H1 (cell line): ENCODE measurements around the gene STX16. TPM values are rescaled to one million over a fixed set of nuclear protein-coding genes. Genes with fewer than 3 reads are reported as not detected.

Source experiments
- CTCF ChIA-PET: fragments of 300-600 bp; sonication (Branson Sonifier 250); formaldehyde crosslinking; loops from one replicate; lab custom pipeline; 2021; ENCODE audit not compliant: partially characterized antibody; lab: Charles Lee
- POLR2A ChIA-PET: fragments of 300-600 bp; sonication (Branson Sonifier 250); formaldehyde crosslinking; loops from one replicate; lab custom pipeline; 2021; ENCODE audit warnings: inconsistent platforms; ENCODE audit not compliant: partially characterized antibody; lab: Charles Lee
- DNase-seq, 2 experiments: peaks; one replicate each; pipeline versions ENCODE4 v3.0.0 to v3.0.0-alpha.2; 2010 to 2022; ENCODE audit warnings: low spot score in 2 of 2, low read depth in 1 of 2, mixed read lengths in 1 of 2
- FAIRE-seq: peaks from 2 replicates; lab custom pipeline; 2011; peaks lifted over from hg19 to GRCh38; lab: Jason Lieb, UNC
- H2AFZ ChIP-seq: 2 replicates; pipeline ENCODE4 v1.8.1; 2012; ENCODE audit warnings: low read length, inconsistent platforms
- H2AK5ac ChIP-seq: 2 replicates; pipeline ENCODE4 v1.6.1; 2013; ENCODE audit warnings: low read depth, low read length
- H2BK120ac ChIP-seq: replicated peaks from 2 replicates; pipeline ENCODE3; 2013; ENCODE audit warnings: low read depth, low read length, inconsistent platforms
- H2BK12ac ChIP-seq: 2 replicates; pipeline ENCODE4 v1.6.1; 2013; ENCODE audit warnings: low read depth, low read length
- H2BK15ac ChIP-seq: 2 replicates; pipeline ENCODE4 v1.6.1; 2013; ENCODE audit warnings: low read length
- H2BK20ac ChIP-seq: 2 replicates; pipeline ENCODE4 v1.6.1; 2013; ENCODE audit warnings: low read length
- H2BK5ac ChIP-seq: 2 replicates; pipeline ENCODE4 v1.6.1; 2013; ENCODE audit warnings: low read depth, low read length
- H3K14ac ChIP-seq: 2 replicates; pipeline ENCODE4 v1.6.1; 2013; ENCODE audit warnings: inconsistent platforms; ENCODE audit not compliant: insufficient read length
- H3K18ac ChIP-seq: 2 replicates; pipeline ENCODE4 v1.6.1; 2013; ENCODE audit warnings: low read length; ENCODE audit errors: extremely low read depth
- H3K23ac ChIP-seq: 2 replicates; pipeline ENCODE4 v1.6.1; 2013; ENCODE audit warnings: inconsistent platforms; ENCODE audit not compliant: insufficient read length
- H3K23me2 ChIP-seq: 2 replicates; pipeline ENCODE4 v1.6.1; 2013; ENCODE audit warnings: low read depth, low read length
- H3K27ac ChIP-seq: 2 replicates; pipeline ENCODE4 v1.6.1; 2011; ENCODE audit warnings: low read depth, low read length, inconsistent platforms
- H3K27me3 ChIP-seq, 4 experiments: replicated peaks in 1 of 4; 1 replicate in 1 of 4; 2 replicates in 3 of 4; pipeline versions ENCODE4 v1.6.1 to v1.8.1; 2011 to 2013; ENCODE audit warnings: low read length in 3 of 4, mild to moderate bottlenecking in 3 of 4, inconsistent platforms in 2 of 4, mixed read lengths in 2 of 4, moderate library complexity in 1 of 4; ENCODE audit not compliant: control insufficient read depth in 3 of 4, insufficient read depth in 3 of 4; ENCODE audit errors: extremely low read depth in 1 of 4
- H3K36me3 ChIP-seq, 4 experiments: 2 replicates each; pipeline versions ENCODE4 v1.6.1 to v1.8.1; 2011 to 2013; ENCODE audit warnings: mild to moderate bottlenecking in 4 of 4, low read length in 3 of 4, moderate library complexity in 2 of 4, control low read depth in 1 of 4, inconsistent platforms in 1 of 4; ENCODE audit not compliant: insufficient read depth in 4 of 4, control insufficient read depth in 2 of 4
- H3K4ac ChIP-seq: replicated peaks from 2 replicates; pipeline ENCODE3; 2013; ENCODE audit warnings: low read length, low read depth, mixed read lengths, inconsistent platforms; ENCODE audit not compliant: insufficient read length
- H3K4me1 ChIP-seq, 4 experiments: replicated peaks in 1 of 4; 1 replicate in 1 of 4; 2 replicates in 3 of 4; pipeline versions ENCODE4 v1.6.1 to v1.8.1; 2011 to 2013; ENCODE audit warnings: low read length in 3 of 4, inconsistent platforms in 2 of 4, mixed read lengths in 1 of 4; ENCODE audit not compliant: insufficient read depth in 4 of 4, control insufficient read depth in 3 of 4
- H3K4me2 ChIP-seq, 2 experiments: 2 replicates each; pipeline versions ENCODE4 v1.6.1 to v1.8.1; 2011 to 2013; ENCODE audit warnings: low read depth in 2 of 2, low read length in 2 of 2, control low read depth in 1 of 2, inconsistent platforms in 1 of 2, mild to moderate bottlenecking in 1 of 2; ENCODE audit not compliant: insufficient read depth in 1 of 2
- H3K4me3 ChIP-seq, 4 experiments: fragments of 200-600, 300-600 bp in 1 of 4; sonication (generic), shearing (Covaris generic), sonication (Bioruptor Twin) in 1 of 4; 2 replicates each; pipeline versions ENCODE4 v1.5.1 to v1.8.1; 2011 to 2016; ENCODE audit warnings: low read length in 4 of 4, low read depth in 3 of 4, control low read depth in 2 of 4, inconsistent platforms in 2 of 4, mild to moderate bottlenecking in 2 of 4, mixed read lengths in 1 of 4, moderate library complexity in 1 of 4; ENCODE audit not compliant: insufficient read depth in 2 of 4; ENCODE audit errors: extremely low read depth in 1 of 4
- H3K56ac ChIP-seq: replicated peaks from 2 replicates; pipeline ENCODE3; 2013; ENCODE audit warnings: low read depth, mild to moderate bottlenecking, mixed read lengths, low read length, inconsistent platforms; ENCODE audit not compliant: insufficient read length
- H3K79me1 ChIP-seq: 2 replicates; pipeline ENCODE4 v1.6.1; 2013; ENCODE audit warnings: low read depth, low read length, control low read depth
- H3K79me2 ChIP-seq, 2 experiments: 2 replicates each; pipeline versions ENCODE4 v1.6.1 to v1.8.1; 2012 to 2013; ENCODE audit warnings: low read length in 2 of 2, mild to moderate bottlenecking in 2 of 2, inconsistent platforms in 1 of 2; ENCODE audit not compliant: insufficient read depth in 2 of 2, control insufficient read depth in 1 of 2
- H3K9ac ChIP-seq, 4 experiments: replicated peaks in 1 of 4; 1 replicate in 1 of 4; 2 replicates in 3 of 4; pipeline versions ENCODE4 v1.6.1 to v1.8.1; 2011 to 2013; ENCODE audit warnings: low read depth in 3 of 4, low read length in 3 of 4, control low read depth in 2 of 4, mild to moderate bottlenecking in 2 of 4, moderate library complexity in 2 of 4, inconsistent platforms in 1 of 4; ENCODE audit errors: extremely low read depth in 1 of 4
- H3K9me3 ChIP-seq, 2 experiments: 2 replicates each; pipeline versions ENCODE4 v1.6.1 to v1.8.1; 2012 to 2013; ENCODE audit warnings: mild to moderate bottlenecking in 2 of 2, moderate library complexity in 2 of 2, control low read depth in 1 of 2, inconsistent platforms in 1 of 2, low read depth in 1 of 2, low read length in 1 of 2, mixed read lengths in 1 of 2; ENCODE audit not compliant: insufficient read depth in 2 of 2
- H4K20me1 ChIP-seq, 2 experiments: replicated peaks in 1 of 2; 2 replicates each; pipeline versions ENCODE3 to v1.8.1; 2011 to 2013; ENCODE audit warnings: inconsistent platforms in 2 of 2, low read length in 2 of 2, mild to moderate bottlenecking in 1 of 2; ENCODE audit not compliant: insufficient read depth in 2 of 2, control insufficient read depth in 1 of 2
- H4K5ac ChIP-seq: 2 replicates; pipeline ENCODE4 v1.6.1; 2013; ENCODE audit warnings: low read length, low read depth, mixed read lengths, inconsistent platforms; ENCODE audit not compliant: insufficient read length
- H4K8ac ChIP-seq: 2 replicates; pipeline ENCODE4 v1.8.0; 2013; ENCODE audit warnings: mild to moderate bottlenecking, moderate library complexity, low read length, inconsistent platforms; ENCODE audit not compliant: insufficient read depth; ENCODE audit errors: extremely low read depth
- H4K91ac ChIP-seq: replicated peaks from 2 replicates; pipeline ENCODE3; 2013; ENCODE audit warnings: low read length, mixed read lengths, inconsistent platforms; ENCODE audit not compliant: insufficient read length
- HDAC2 ChIP-seq, 2 experiments: fragments of 300-600 bp in 1 of 2; sonication (generic) in 1 of 2; IDR thresholded peaks; 2 replicates each; pipeline ENCODE4 v1.6.1; 2011 to 2012; ENCODE audit warnings: low read depth in 2 of 2, low read length in 2 of 2, mild to moderate bottlenecking in 2 of 2, moderate library complexity in 2 of 2, borderline replicate concordance in 1 of 2, inconsistent platforms in 1 of 2
- KDM5A ChIP-seq: fragments of 200-600 bp; IDR thresholded peaks from 2 replicates; pipeline ENCODE4 v1.7.1; 2012; ENCODE audit warnings: mild to moderate bottlenecking, low read length, inconsistent platforms, mixed read lengths
- MAFK ChIP-seq: IDR thresholded peaks from 2 replicates; pipeline ENCODE4 v1.6.1; 2012; ENCODE audit warnings: low read depth, mild to moderate bottlenecking, improper control_type of control experiment, low read length
- RBBP5 ChIP-seq: IDR thresholded peaks from 2 replicates; pipeline ENCODE4 v1.7.1; 2012; ENCODE audit warnings: low read depth, mild to moderate bottlenecking, inconsistent platforms, low read length, moderate library complexity, borderline replicate concordance
- RXRA ChIP-seq: IDR thresholded peaks from 2 replicates; pipeline ENCODE4 v1.6.1; 2011; ENCODE audit warnings: low read depth, mild to moderate bottlenecking, low read length, moderate library complexity; ENCODE audit not compliant: insufficient read depth
- SIRT6 ChIP-seq: IDR thresholded peaks from one replicate; pipeline ENCODE4 v1.7.1; 2012; ENCODE audit warnings: low read length, inconsistent platforms
- SP1 ChIP-seq: IDR thresholded peaks from 2 replicates; pipeline ENCODE4 v1.6.1; 2011; ENCODE audit warnings: low read depth, low read length
- ZNF274 ChIP-seq: IDR thresholded peaks from 2 replicates; pipeline ENCODE4 v1.7.0; 2012; ENCODE audit warnings: low read length, borderline replicate concordance; ENCODE audit errors: extremely low read depth
- WGBS, 2 experiments: shearing (Covaris generic) in 1 of 2; methylation state at CpG; one replicate each; pipeline versions ENCODE4 v1.1.6 to v1.1.7; 2013 to 2015; ENCODE audit warnings: low lambda C conversion rate in 2 of 2, mixed read lengths in 2 of 2, inconsistent platforms in 1 of 2, low coverage in 1 of 2, missing lambda C conversion rate in 1 of 2; ENCODE audit not compliant: insufficient replicate concordance in 2 of 2, insufficient coverage in 1 of 2, insufficient read length in 1 of 2; ENCODE audit errors: extremely low coverage in 1 of 2, missing lambda C conversion rate in 1 of 2; 5-methylcytosine and 5-hydroxymethylcytosine counted together
- polyA plus RNA-seq, 7 experiments: library from polyadenylated mRNA; depleted of rRNA in 3 of 7; stranded (reverse) in 5 of 7; unstranded in 2 of 7; fragments of >200 nt in 5 of 7; fragments of 200-250 nt in 2 of 7; gene quantifications; 1 replicate in 5 of 7; 2 replicates in 1 of 7; 4 replicates in 1 of 7; pipeline versions ENCODE4 v1.2.1 to v1.2.3, GENCODE V29; 2011 to 2013; ENCODE audit warnings: missing spikeins in 2 of 7, mixed read lengths in 2 of 7
- total RNA-seq: library from RNA; stranded (reverse); fragmentation: NEBNext Ultra II Directional; extraction: Animal tissue kit (Norgen Biotek cat#: 25700); gene quantifications from 2 replicates; pipeline ENCODE4 v1.2.1, GENCODE V29; 2021
- TF ChIP-seq, protein P1 (sequence below): IDR thresholded peaks from 2 replicates; pipeline ENCODE4 v1.6.1; 2012; ENCODE audit warnings: low read length, inconsistent platforms
- TF ChIP-seq, protein P2 (sequence below): IDR thresholded peaks from 2 replicates; pipeline ENCODE4 v1.6.1; 2011; ENCODE audit warnings: low read depth, mild to moderate bottlenecking, low read length; ENCODE audit not compliant: insufficient read depth
- TF ChIP-seq, protein P3 (sequence below): IDR thresholded peaks from 2 replicates; pipeline ENCODE4 v1.6.1; 2012; ENCODE audit warnings: inconsistent platforms

STX16 gene
- total and polyA plus RNA-seq, 2 of the 8 experiments (the other 6 are each of a cell fraction or from before 2014, with no cell fraction given), result 45.2 to 61.6 TPM

DNA sequence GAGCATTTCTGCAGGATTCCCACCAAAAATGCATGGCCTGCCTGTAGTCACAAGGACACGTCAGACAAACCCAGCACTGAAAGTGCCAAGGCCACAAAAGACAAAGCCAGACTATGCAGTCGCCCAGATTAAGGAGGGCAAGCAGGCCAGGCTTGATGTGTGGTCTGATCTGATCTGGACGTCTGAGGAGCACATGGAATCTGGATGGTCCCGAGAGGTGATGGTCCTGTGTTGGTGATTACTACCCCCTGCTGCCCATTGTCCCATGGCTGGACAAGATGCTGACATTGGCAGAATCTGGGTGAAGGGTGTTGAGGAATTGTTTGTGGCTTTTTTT, 58.6 kb downstream of the STX16 start:
- POLR2A ChIA-PET, result interaction anchor here (6.6 to 16.8 kb wide), 3 partner anchors 5 to 14 kb away, joined by 72 to 188 read pairs (median 188); partner anchors contain the start of gene NPEPL1
- H3K9me3 ChIP-seq, result 0 out of 4 replicates have a peak, but pooled peaks cover 0 to under 1% of the 10 kb centered on the region in 2 experiments
- no peak for DNase-seq
- no peak overlapping the region for H3K27ac ChIP-seq
- H4K20me1 ChIP-seq, result peaks cover 0 to 2% of the 10 kb centered on the region in 2 experiments
- CTCF ChIA-PET, result interaction anchor here (1.0 kb wide), 1 partner anchor 112 kb away, joined by 5 read pairs; no protein-coding TSS in a partner anchor
- H3K9ac ChIP-seq, result no peak overlapping the region
- no peak overlapping the region for H3K18ac ChIP-seq
- H3K36me3 ChIP-seq, result peaks cover 0 to 5% (median 0%) of the 10 kb centered on the region in 4 experiments; a peak in 1 of 8 replicates
- H3K4me2 ChIP-seq, result no peak overlapping the region
- no peak overlapping the region for H2BK5ac ChIP-seq
- no peaks in the 10 kb centered on the region for H3K79me2 ChIP-seq
- no peak overlapping the region for H4K5ac ChIP-seq
- H3K23me2 ChIP-seq, result no peaks in the 10 kb centered on the region
- H2BK15ac ChIP-seq, result no peak overlapping the region
- H4K91ac ChIP-seq, result no peak overlapping the region
- H3K79me1 ChIP-seq, result no peaks in the 10 kb centered on the region
- H2AK5ac ChIP-seq, result no peak overlapping the region
- H2BK20ac ChIP-seq, result no peak overlapping the region
- no peaks in the 10 kb centered on the region for H3K27me3 ChIP-seq
- no peak overlapping the region for H3K14ac ChIP-seq
- 85% methylated on average over 4 of the region's 4 CpGs; no CpG with 5 or more reads in 1 of the 2 experiments for WGBS, 2 experiments
- no peak overlapping the region for H3K4ac ChIP-seq
- no peaks in the 10 kb centered on the region; a peak in 1 of 7 replicates for H3K4me1 ChIP-seq
- H2AFZ ChIP-seq, result no peak overlapping the region
- FAIRE-seq, result no peak
- H4K8ac ChIP-seq, result no peak overlapping the region; the same call in 1 of the 2 replicates
- no peak overlapping the region for H2BK12ac ChIP-seq
- no peak overlapping the region for H3K23ac ChIP-seq
- no peak overlapping the region for H2BK120ac ChIP-seq
- H3K56ac ChIP-seq, result no peak overlapping the region
- no peak overlapping the region for H3K4me3 ChIP-seq
- TF ChIP-seq, protein P1, sequence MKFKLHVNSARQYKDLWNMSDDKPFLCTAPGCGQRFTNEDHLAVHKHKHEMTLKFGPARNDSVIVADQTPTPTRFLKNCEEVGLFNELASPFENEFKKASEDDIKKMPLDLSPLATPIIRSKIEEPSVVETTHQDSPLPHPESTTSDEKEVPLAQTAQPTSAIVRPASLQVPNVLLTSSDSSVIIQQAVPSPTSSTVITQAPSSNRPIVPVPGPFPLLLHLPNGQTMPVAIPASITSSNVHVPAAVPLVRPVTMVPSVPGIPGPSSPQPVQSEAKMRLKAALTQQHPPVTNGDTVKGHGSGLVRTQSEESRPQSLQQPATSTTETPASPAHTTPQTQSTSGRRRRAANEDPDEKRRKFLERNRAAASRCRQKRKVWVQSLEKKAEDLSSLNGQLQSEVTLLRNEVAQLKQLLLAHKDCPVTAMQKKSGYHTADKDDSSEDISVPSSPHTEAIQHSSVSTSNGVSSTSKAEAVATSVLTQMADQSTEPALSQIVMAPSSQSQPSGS, result no peak
- TF ChIP-seq KDM5A, result no peak
- TF ChIP-seq, protein P2, sequence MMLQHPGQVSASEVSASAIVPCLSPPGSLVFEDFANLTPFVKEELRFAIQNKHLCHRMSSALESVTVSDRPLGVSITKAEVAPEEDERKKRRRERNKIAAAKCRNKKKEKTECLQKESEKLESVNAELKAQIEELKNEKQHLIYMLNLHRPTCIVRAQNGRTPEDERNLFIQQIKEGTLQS, result no peak
- no peak for TF ChIP-seq RXRA
- TF ChIP-seq HDAC2 (IDR thresholded peaks at IDR 0.05; ENCODE audit: borderline replicate concordance in 1 of 2, low read depth in 2 of 2, low read length in 2 of 2), result no peak
- TF ChIP-seq SP1, result no peak
- TF ChIP-seq ZNF274, result no peak
- TF ChIP-seq, protein P3, sequence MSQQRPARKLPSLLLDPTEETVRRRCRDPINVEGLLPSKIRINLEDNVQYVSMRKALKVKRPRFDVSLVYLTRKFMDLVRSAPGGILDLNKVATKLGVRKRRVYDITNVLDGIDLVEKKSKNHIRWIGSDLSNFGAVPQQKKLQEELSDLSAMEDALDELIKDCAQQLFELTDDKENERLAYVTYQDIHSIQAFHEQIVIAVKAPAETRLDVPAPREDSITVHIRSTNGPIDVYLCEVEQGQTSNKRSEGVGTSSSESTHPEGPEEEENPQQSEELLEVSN, result no peak
- no peak for TF ChIP-seq MAFK
- TF ChIP-seq RBBP5, result no peak
- TF ChIP-seq SIRT6, result no peak
